ENCODE measurements around the gene TTC19.

GRCh38 chr17:16026895-16027294, 27.3 kb downstream of the TTC19 start:
- no peak for TF ChIP-seq CTCF (IDR thresholded peaks at IDR 0.05; ENCODE audit: insufficient read depth, low read depth, low read length)
- TF ChIP-seq EZH2 (IDR thresholded peaks at IDR 0.05; ENCODE audit: insufficient read depth, low read length) = no peak
